Measurements from ENCODE around the gene PDCD1LG2.
A peak's percentile ranks its signal among the peaks of the same experiment; 100 is the strongest.

PDCD1LG2 gene

DNA sequence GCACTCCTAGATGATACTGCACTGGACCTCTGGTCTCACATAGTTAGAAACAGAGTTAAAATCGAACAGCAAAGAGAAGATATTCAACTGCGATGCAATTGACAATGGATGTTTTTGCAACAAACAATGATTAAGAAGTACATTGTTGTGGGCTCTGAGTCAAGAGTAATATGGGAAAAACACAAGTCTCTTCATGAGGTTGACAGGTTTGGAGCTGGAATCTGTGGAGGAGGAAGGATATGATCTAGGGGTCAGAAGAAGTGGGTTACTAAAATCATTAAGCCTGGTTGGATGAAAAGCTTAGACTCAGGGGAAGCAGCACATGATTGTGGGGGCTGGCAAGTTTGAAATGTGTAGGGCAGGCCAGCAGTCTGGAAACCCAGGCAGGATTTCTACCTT, 53.1 kb downstream of the PDCD1LG2 start:
- no peaks in the 10 kb centered on the region for H3K36me3 ChIP-seq (ENCODE audit: insufficient read depth, low read length)
- peaks cover 7% of the 10 kb centered on the region for H3K4me1 ChIP-seq (ENCODE audit: insufficient read depth, low read length, poor library complexity, severe bottlenecking)
- H3F3A ChIP-seq (ENCODE audit: low read depth): no peaks in the 10 kb centered on the region
- no peaks in the 10 kb centered on the region for H4K20me1 ChIP-seq (ENCODE audit: insufficient read depth, low read length, poor library complexity, severe bottlenecking)
- no peaks in the 10 kb centered on the region for H3K9me2 ChIP-seq (replicated peaks; ENCODE audit: low read depth, low read length)
- no peaks in the 10 kb centered on the region for H3K79me2 ChIP-seq (ENCODE audit: insufficient read depth, low read length)
- H3K9ac ChIP-seq (ENCODE audit: low read depth, low read length, poor library complexity, severe bottlenecking): no peak overlapping the region
- TF ChIP-seq, protein P1, sequence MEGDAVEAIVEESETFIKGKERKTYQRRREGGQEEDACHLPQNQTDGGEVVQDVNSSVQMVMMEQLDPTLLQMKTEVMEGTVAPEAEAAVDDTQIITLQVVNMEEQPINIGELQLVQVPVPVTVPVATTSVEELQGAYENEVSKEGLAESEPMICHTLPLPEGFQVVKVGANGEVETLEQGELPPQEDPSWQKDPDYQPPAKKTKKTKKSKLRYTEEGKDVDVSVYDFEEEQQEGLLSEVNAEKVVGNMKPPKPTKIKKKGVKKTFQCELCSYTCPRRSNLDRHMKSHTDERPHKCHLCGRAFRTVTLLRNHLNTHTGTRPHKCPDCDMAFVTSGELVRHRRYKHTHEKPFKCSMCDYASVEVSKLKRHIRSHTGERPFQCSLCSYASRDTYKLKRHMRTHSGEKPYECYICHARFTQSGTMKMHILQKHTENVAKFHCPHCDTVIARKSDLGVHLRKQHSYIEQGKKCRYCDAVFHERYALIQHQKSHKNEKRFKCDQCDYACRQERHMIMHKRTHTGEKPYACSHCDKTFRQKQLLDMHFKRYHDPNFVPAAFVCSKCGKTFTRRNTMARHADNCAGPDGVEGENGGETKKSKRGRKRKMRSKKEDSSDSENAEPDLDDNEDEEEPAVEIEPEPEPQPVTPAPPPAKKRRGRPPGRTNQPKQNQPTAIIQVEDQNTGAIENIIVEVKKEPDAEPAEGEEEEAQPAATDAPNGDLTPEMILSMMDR (conservative IDR thresholded peaks at IDR 0.05; ENCODE audit: low read length): no peak
- TF ChIP-seq EZH2phosphoT487 (IDR thresholded peaks at IDR 0.05; ENCODE audit: borderline replicate concordance): no peak
- H3K9me3 ChIP-seq (ENCODE audit: insufficient read depth, low read depth, low read length): no peaks in the 10 kb centered on the region
- no peak overlapping the region for H2AFZ ChIP-seq (ENCODE audit: low read length)
- H3K27me3 ChIP-seq (ENCODE audit: insufficient read depth, low read length, poor library complexity, severe bottlenecking): no peaks in the 10 kb centered on the region
- no peak overlapping the region for H3K4me3 ChIP-seq (ENCODE audit: low read length, poor library complexity, severe bottlenecking)
- no peak overlapping the region for H3K4me2 ChIP-seq (ENCODE audit: low read depth, low read length, poor library complexity, severe bottlenecking)

GRCh38 chr9:5563886-5564285, 53.6 kb downstream of the PDCD1LG2 start:
- H3K79me2 ChIP-seq (ENCODE audit: insufficient read depth, low read length): no peaks in the 10 kb centered on the region
- H3K27me3 ChIP-seq (ENCODE audit: insufficient read depth, low read length, poor library complexity, severe bottlenecking): no peaks in the 10 kb centered on the region
- H3K9me3 ChIP-seq (ENCODE audit: insufficient read depth, low read depth, low read length): no peaks in the 10 kb centered on the region
- H3K4me2 ChIP-seq (ENCODE audit: low read depth, low read length, poor library complexity, severe bottlenecking): no peak overlapping the region
- no peak overlapping the region for H3K4me3 ChIP-seq (ENCODE audit: low read length, poor library complexity, severe bottlenecking)
- H3K4me1 ChIP-seq (ENCODE audit: insufficient read depth, low read length, poor library complexity, severe bottlenecking): peaks cover 7% of the 10 kb centered on the region
- TF ChIP-seq, protein P1 (conservative IDR thresholded peaks at IDR 0.05; ENCODE audit: low read length): no peak
- TF ChIP-seq EZH2phosphoT487 (IDR thresholded peaks at IDR 0.05; ENCODE audit: borderline replicate concordance): no peak
- H2AFZ ChIP-seq (ENCODE audit: low read length): no peak overlapping the region
- H3F3A ChIP-seq (ENCODE audit: low read depth): no peaks in the 10 kb centered on the region
- no peaks in the 10 kb centered on the region for H3K36me3 ChIP-seq (ENCODE audit: insufficient read depth, low read length)
- no peaks in the 10 kb centered on the region for H3K9me2 ChIP-seq (replicated peaks; ENCODE audit: low read depth, low read length)
- no peak overlapping the region for H3K9ac ChIP-seq (ENCODE audit: low read depth, low read length, poor library complexity, severe bottlenecking)
- no peaks in the 10 kb centered on the region for H4K20me1 ChIP-seq (ENCODE audit: insufficient read depth, low read length, poor library complexity, severe bottlenecking)

- no peaks in the 10 kb centered on the region for H3K9me3 ChIP-seq (ENCODE audit: insufficient read depth, low read depth, low read length)
- H4K20me1 ChIP-seq (ENCODE audit: insufficient read depth, low read length, poor library complexity, severe bottlenecking): no peaks in the 10 kb centered on the region
- H3K9me2 ChIP-seq (replicated peaks; ENCODE audit: low read depth, low read length): no peaks in the 10 kb centered on the region
- no peak overlapping the region for H3K4me3 ChIP-seq (ENCODE audit: low read length, poor library complexity, severe bottlenecking)
- H3F3A ChIP-seq (ENCODE audit: low read depth): no peaks in the 10 kb centered on the region
- no peak overlapping the region for H3K9ac ChIP-seq (ENCODE audit: low read depth, low read length, poor library complexity, severe bottlenecking)
- H3K4me2 ChIP-seq (ENCODE audit: low read depth, low read length, poor library complexity, severe bottlenecking): no peak overlapping the region
- H2AFZ ChIP-seq (ENCODE audit: low read length): peak overlapping the region; percentile 4; the same call in 1 of the 2 replicates
- H3K36me3 ChIP-seq (ENCODE audit: insufficient read depth, low read length): no peaks in the 10 kb centered on the region
- no peaks in the 10 kb centered on the region for H3K79me2 ChIP-seq (ENCODE audit: insufficient read depth, low read length)
- no peak for TF ChIP-seq EZH2phosphoT487 (IDR thresholded peaks at IDR 0.05; ENCODE audit: borderline replicate concordance)
- TF ChIP-seq, protein P1 (conservative IDR thresholded peaks at IDR 0.05; ENCODE audit: low read length): no peak
- H3K27me3 ChIP-seq (ENCODE audit: insufficient read depth, low read length, poor library complexity, severe bottlenecking): no peaks in the 10 kb centered on the region
- peaks cover 13% of the 10 kb centered on the region for H3K4me1 ChIP-seq (ENCODE audit: insufficient read depth, low read length, poor library complexity, severe bottlenecking)
These were observed 55.8 kb downstream of the PDCD1LG2 start for GRCh38 chr9:5566054-5566618.
